A549 treated with CpdA at 1 μM for 4 hours (cell line): ENCODE results near the gene C1QC. TPM values are rescaled to one million over a fixed set of nuclear protein-coding genes. Genes with fewer than 3 reads are reported as not detected.

Source experiments
- total RNA-seq: library from RNA; stranded (reverse); fragments of 200-300 nt; extraction: Qiagen RNA extraction; gene quantifications from 5 replicates; pipeline ENCODE4 v1.2.3, GENCODE V29; 2022; ENCODE audit warnings: low read depth

The C1QC gene
- total RNA-seq, result not detected in 5 replicates

GRCh38 chr1:22643381-22643780 is at the start of gene C1QC:
C1QC (plus strand) TSS chr1:22643633; CDS start chr1:22644024, 391 bp downstream.

GRCh38 chr1:22636353-22636752 is 7.1 kb upstream of the C1QC start, which contains the start of gene C1QA:
C1QA (plus strand) TSS chr1:22636628; CDS start chr1:22637617, 989 bp downstream.

GRCh38 chr1:22652881-22653316 is 9.5 kb downstream of the C1QC start, which contains the start of gene C1QB:
C1QB (plus strand) TSS chr1:22653236; CDS start chr1:22659463, 6,227 bp downstream.

Other genes starting within 250 kb of the C1QC start
- gene ZBTB40, start 191.8 kb upstream of the C1QC start, total RNA-seq, result 5.6 to 6.5 TPM (median 5.9 TPM) in 5 replicates
- 0.01 to 0.03 TPM in 2 of 5 replicates, not detected in the others for gene EPHA8, start 80.1 kb upstream of the C1QC start, total RNA-seq
- gene C1QA, start 7.0 kb upstream of the C1QC start, total RNA-seq, result not detected in 5 replicates
- gene C1QB, start 9.6 kb downstream of the C1QC start, total RNA-seq, result not detected in 5 replicates
- gene EPHB2, start 67.2 kb downstream of the C1QC start, total RNA-seq, result 44.5 to 64.1 TPM (median 52.7 TPM) in 5 replicates